ENCODE data around the gene XIAP.
"Not testable (repeated sequence)": the region's sequence is repeated elsewhere in the genome, so short reads cannot be mapped to it uniquely, and the experiment has no call there.

XIAP gene

DNA sequence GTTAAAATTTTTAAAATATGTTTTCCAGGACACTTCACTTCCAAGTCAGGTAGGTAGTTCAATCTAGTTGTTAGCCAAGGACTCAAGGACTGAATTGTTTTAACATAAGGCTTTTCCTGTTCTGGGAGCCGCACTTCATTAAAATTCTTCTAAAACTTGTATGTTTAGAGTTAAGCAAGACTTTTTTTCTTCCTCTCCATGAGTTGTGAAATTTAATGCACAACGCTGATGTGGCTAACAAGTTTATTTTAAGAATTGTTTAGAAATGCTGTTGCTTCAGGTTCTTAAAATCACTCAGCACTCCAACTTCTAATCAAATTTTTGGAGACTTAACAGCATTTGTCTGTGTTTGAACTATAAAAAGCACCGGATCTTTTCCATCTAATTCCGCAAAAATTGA, 49.7 kb downstream of the XIAP start:
- no peaks in the 10 kb centered on the region for H3K9me3 Mint-ChIP-seq
- no peak overlapping the region for H3K4me3 Mint-ChIP-seq
- H3K4me1 Mint-ChIP-seq, result peaks cover 9% of the 10 kb centered on the region
- H3K27me3 Mint-ChIP-seq, result no peaks in the 10 kb centered on the region
- no peak overlapping the region for H3K27ac Mint-ChIP-seq
- ATAC-seq (no peak), DNase-seq (no peak)

DNA sequence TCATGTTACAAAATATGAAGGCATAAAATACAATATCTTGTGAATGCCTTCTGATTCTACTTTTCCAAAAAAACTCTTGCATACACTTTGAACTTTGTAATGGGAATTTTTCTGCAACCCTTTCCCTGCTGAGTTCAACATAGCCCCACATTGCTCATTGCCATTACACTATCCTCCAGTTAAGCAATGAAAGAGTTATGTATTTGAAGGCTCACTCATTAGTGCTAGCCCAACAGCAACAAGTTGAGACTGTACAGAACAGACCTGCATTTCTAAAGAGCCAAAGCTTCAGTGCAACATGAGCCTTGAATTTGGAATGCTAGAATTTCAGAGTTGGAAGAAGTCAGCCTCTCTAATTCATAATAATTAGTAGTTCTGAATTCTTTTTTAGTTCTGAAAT, 57.2 kb downstream of the XIAP start:
- no peak for DNase-seq
- no peaks in the 10 kb centered on the region for H3K27me3 Mint-ChIP-seq
- H3K4me1 Mint-ChIP-seq, result no peaks in the 10 kb centered on the region
- no peak overlapping the region for H3K27ac Mint-ChIP-seq
- ATAC-seq, result no peak
- no peak overlapping the region for H3K4me3 Mint-ChIP-seq
- no peaks in the 10 kb centered on the region for H3K9me3 Mint-ChIP-seq

DNA sequence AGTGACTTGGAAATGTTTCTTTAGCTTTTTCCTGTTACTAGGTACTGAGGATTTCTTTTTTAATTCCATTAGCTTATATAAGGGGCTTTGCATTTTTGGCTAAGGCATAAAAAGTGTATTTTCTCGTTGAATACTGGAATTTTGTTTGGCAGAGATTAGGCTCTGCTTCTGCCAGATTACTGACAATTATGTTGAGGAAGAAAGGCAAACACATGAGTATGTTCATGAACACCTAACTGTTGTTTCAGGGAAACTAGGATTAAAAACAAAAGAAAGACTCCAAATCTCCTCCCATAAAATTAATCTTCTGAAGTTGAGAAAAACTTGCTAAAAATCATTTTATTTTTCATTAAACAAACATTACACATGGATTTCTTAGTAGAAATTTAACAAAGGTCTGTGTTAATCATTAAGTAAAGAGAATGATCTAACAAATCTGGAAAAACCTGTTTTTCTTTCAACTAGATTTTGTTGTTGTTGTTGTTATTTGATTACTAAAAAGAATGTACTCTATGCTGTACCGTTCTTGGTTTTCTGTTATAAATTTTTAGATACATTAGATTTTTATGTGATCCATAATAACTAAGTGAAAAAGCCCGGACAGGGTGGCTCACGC, 58.4 kb downstream of the XIAP start:
- H3K27ac Mint-ChIP-seq, result no peak overlapping the region
- no peaks in the 10 kb centered on the region for H3K4me1 Mint-ChIP-seq
- no peak overlapping the region for H3K4me3 Mint-ChIP-seq
- DNase-seq, result no peak
- H3K9me3 Mint-ChIP-seq, result no peaks in the 10 kb centered on the region
- H3K27me3 Mint-ChIP-seq, result no peaks in the 10 kb centered on the region
- no peak for ATAC-seq

DNA sequence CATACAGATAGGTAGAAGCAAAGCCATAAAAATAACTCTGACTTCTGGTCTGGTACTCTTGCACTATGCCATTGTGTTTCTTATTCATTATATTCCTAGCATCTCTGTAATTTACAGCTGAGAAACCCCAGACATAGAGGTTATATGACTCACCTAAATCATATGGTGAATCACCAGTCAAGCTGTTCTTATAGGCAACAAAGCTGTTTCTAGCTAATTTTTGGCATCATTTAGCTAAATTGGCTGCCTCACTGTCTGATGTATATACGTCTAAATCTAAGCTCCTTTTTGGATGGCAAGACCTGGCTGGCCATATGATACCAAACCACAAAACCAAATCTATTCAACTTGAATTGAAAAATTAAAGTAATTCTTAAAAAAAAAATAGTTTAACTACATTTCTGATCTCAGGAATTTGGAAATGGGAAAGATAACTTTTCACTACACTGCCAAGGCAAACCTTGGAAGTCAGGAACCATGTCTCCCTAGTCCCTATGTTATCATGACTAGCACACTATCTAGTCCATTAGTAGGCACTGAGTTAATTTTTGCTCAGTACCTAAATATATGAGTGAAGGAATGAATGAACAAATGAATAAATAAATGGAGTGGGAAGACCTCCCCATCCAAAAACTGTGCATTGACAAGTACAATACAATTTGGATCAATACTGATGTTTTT, 60.4 kb downstream of the XIAP start:
- no peaks in the 10 kb centered on the region for H3K27me3 Mint-ChIP-seq
- H3K4me3 Mint-ChIP-seq, result no peak overlapping the region
- no peaks in the 10 kb centered on the region for H3K9me3 Mint-ChIP-seq
- peak; percentile 75 for ATAC-seq
- no peaks in the 10 kb centered on the region for H3K4me1 Mint-ChIP-seq
- no peak overlapping the region for H3K27ac Mint-ChIP-seq
- DNase-seq, result no peak

DNA sequence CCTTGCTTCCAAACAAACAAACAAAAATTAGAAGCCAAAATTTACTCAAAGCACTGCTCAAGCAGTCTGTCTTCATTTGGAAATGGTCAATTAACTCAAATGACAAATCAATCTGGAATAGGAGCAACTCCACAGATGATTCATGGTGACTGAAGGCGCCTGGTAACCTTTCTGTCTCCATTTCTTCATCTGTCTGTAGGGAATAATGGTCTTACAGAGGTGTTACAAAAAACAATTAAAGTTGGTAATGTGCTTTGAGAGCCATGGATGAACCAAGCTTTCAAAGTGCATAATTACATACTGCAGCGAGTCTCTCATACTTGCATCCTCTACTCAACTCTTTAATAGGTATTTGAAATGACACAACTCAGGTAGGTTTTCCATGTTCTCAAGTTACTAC, 63.4 kb downstream of the XIAP start:
- no peaks in the 10 kb centered on the region for H3K9me3 Mint-ChIP-seq
- no peaks in the 10 kb centered on the region for H3K27me3 Mint-ChIP-seq
- no peak overlapping the region for H3K27ac Mint-ChIP-seq
- no peak for DNase-seq
- no peak for ATAC-seq
- no peaks in the 10 kb centered on the region for H3K4me1 Mint-ChIP-seq
- no peak overlapping the region for H3K4me3 Mint-ChIP-seq

DNA sequence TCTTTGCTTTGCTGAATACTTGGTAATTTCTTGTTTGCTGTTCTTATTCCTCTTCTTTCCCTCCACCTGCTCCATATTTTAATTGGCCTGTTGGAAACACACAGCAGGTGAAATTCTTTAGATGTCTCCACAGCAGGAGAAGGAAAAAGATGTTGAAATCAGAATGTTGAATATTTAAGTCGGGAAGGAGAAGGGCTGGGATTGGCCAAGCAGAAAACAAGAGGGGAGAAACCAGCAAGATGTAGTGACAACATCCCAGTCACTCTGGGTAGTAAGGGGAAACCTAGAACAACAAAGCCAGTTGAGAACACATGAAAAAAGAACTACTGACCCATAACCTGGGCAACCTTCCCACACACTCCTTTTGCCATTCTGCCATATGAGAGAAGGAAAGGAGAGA, 64.3 kb downstream of the XIAP start:
- Mint-ChIP-seq H3K27me3 (no peaks in the 10 kb centered on the region), H3K4me1 (no peaks in the 10 kb centered on the region), H3K4me3 (no peak overlapping the region), H3K27ac (no peak overlapping the region), H3K9me3 (no peaks in the 10 kb centered on the region)
- no peak for DNase-seq
- ATAC-seq, result no peak

DNA sequence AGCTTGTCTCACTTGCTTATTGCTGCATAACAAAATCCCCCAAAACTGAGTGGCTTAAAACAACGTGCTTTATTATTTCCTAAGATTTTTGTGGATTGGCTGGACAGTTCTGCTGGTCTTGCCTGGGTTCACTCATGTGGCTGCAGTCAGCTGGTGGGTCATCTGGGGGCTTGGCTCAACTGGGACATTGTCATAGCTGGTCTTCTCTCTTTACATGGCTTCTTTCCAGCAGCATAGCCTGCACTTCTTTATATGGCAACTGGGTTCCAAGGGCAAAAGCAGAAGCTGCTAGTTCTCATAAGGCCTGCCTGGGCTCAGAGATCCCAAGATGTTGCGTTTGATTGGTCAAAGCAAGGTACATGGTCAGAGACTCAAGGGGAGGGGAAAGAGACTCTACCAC, 68.0 kb downstream of the XIAP start:
- Mint-ChIP-seq H3K27ac (no peak overlapping the region), H3K4me3 (no peak overlapping the region), H3K9me3 (no peaks in the 10 kb centered on the region), H3K27me3 (no peaks in the 10 kb centered on the region), H3K4me1 (no peaks in the 10 kb centered on the region)
- ATAC-seq (no peak), DNase-seq (no peak)

DNA sequence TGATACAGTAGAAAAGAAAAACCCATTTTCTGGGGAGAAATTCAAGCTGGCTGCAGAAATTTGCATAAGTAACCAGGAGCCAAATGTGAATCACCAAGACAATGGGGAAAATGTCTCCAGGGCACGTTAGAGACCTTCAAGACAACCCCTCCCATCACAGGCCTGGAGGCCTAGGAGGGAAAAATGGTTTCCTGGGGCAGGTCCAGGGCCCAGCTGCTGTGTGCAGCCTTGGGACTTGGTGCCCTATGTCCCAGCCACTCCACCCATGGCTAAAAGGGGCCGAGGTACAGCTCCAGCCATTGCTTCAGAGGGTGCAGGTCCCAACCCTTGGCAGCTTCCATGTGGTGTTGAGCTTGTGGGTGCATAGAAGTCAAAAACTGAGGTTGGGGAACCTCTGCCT, 72.2 kb downstream of the XIAP start:
- not testable (repeated sequence) for H3K27me3 Mint-ChIP-seq, H3K27ac Mint-ChIP-seq, DNase-seq, H3K9me3 Mint-ChIP-seq, ATAC-seq, H3K4me3 Mint-ChIP-seq, H3K4me1 Mint-ChIP-seq

DNA sequence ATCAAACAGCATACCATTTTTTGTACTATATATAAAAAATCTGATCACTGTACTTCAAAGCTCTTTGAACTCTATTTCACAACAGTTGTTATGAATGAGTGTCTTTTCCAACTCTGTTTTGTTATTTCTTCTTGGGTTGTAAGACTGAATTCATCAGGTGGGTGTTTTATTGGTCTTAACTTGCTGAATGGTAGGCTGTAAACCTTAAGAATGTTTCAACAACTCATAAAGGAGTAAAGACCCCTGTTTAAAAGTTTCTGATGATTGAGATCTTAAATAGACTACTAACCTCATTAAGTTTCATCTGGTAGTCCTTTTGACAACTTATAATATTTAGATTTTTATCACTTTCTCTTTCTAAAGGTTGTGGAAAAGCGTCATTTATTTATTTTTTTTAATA, 83.2 kb downstream of the XIAP start:
- no peaks in the 10 kb centered on the region for H3K4me1 Mint-ChIP-seq
- no peaks in the 10 kb centered on the region for H3K9me3 Mint-ChIP-seq
- ATAC-seq, result no peak
- no peaks in the 10 kb centered on the region for H3K27me3 Mint-ChIP-seq
- DNase-seq, result no peak
- H3K4me3 Mint-ChIP-seq, result no peak overlapping the region
- no peak overlapping the region for H3K27ac Mint-ChIP-seq

DNA sequence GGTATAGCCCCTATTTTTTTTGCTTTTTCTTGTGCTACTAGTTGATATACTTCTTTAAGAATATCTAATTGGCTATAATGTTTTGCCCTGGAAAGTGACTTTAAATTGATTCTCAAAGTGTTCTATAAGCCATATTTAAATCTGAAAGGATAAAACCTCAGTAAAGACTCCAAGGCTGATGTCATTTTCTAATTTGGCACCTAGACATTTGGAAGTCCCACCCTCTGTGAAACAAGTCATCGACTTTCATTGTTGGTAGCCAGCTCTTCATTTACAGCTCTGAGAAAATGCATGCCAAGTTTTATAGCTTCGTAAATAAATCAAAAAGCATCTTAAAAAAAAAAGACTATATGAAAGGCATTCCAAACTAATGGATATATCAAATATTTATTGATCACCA, 83.6 kb downstream of the XIAP start:
- H3K27me3 Mint-ChIP-seq, result no peaks in the 10 kb centered on the region
- H3K4me3 Mint-ChIP-seq, result no peak overlapping the region
- no peaks in the 10 kb centered on the region for H3K4me1 Mint-ChIP-seq
- no peaks in the 10 kb centered on the region for H3K9me3 Mint-ChIP-seq
- DNase-seq (no peak), ATAC-seq (no peak)
- H3K27ac Mint-ChIP-seq, result no peak overlapping the region

DNA sequence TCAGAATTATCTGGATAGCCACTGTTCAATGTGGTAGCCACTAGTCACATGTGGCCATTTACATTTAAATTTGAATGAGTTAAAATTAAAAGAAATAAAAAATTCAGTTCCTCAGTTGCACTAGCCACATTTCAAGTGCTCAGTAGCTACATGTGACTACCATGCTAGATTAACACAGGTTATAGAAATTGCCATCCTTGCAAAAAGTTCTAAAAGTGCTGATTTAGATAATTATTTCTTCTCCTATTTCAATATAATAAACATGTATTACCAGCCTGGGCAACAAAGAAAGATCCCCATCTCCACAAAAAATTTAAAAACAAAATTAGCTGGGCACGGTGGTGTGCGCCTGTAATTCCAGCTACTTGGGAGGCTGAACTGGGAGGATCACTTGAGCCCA, 90.0 kb downstream of the XIAP start:
- Mint-ChIP-seq H3K27me3 (no peaks in the 10 kb centered on the region), H3K4me3 (no peak overlapping the region), H3K9me3 (no peaks in the 10 kb centered on the region), H3K27ac (no peak overlapping the region), H3K4me1 (no peaks in the 10 kb centered on the region)
- ATAC-seq, result no peak
- no peak for DNase-seq

DNA sequence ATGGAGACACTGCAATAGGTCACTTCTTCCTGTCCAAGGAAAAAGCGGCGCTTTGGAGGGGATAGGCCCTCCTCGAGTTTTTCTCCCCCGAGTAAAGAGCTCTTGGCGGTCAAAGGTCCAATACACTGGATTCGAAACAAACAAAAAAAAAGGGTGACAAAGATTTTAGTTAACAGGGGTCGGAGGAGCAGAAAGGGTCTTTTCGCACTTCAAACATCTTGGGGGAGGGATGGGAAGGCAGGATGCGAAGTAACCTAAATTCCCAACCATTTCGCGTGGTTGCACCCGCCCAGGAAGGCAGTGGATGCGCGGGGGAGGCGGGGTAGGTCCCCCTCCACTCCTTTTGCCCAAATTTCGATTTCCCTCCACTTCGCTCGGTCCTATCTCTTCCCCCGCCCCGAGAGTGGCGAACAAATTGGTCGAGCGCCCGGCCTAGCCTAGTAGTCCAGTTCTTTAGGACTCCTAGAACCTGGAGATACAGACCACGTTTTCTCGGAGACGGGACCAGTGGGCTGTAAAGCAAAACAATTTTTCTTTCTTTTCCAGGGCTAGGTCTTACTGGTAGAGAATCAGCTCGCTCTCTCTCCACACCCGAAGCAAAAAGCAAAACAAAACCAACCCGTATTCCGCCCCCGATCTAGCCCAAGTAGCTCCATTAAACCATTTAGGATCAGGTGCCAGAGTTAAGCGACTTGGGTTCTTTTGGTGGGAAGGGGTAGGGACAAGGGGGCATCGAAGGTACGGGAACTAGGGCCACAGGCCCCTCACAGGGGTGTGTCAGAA, 99.6 kb downstream of the XIAP start:
- peaks cover 11% of the 10 kb centered on the region for H3K4me1 Mint-ChIP-seq
- ATAC-seq (no peak), DNase-seq (peak in 1 of 2 donors; percentile 31)
- peak overlapping the region; percentile 99 for H3K27ac Mint-ChIP-seq
- no peaks in the 10 kb centered on the region for H3K27me3 Mint-ChIP-seq
- H3K9me3 Mint-ChIP-seq, result no peaks in the 10 kb centered on the region
- H3K4me3 Mint-ChIP-seq, result peak overlapping the region; percentile 90 to 93

DNA sequence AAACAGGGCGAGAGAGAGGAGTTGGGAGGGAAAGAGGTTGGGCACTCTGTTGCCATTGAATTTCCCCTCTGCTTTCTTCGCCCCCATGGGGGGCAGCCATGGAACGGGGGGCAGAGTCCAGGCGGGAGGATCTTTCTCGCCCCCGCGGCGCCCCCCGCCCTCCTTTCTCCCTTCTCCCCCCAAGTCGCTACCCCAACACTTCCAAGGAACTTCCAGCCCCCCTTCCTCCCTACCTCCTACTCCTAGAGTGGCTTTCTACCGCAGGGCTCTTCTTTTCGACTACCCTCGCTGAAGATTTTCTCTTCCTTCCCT, 101.1 kb downstream of the XIAP start:
- Mint-ChIP-seq H3K4me3 (peak overlapping the region; percentile 90 to 93), H3K4me1 (peaks cover 17% of the 10 kb centered on the region)

DNA sequence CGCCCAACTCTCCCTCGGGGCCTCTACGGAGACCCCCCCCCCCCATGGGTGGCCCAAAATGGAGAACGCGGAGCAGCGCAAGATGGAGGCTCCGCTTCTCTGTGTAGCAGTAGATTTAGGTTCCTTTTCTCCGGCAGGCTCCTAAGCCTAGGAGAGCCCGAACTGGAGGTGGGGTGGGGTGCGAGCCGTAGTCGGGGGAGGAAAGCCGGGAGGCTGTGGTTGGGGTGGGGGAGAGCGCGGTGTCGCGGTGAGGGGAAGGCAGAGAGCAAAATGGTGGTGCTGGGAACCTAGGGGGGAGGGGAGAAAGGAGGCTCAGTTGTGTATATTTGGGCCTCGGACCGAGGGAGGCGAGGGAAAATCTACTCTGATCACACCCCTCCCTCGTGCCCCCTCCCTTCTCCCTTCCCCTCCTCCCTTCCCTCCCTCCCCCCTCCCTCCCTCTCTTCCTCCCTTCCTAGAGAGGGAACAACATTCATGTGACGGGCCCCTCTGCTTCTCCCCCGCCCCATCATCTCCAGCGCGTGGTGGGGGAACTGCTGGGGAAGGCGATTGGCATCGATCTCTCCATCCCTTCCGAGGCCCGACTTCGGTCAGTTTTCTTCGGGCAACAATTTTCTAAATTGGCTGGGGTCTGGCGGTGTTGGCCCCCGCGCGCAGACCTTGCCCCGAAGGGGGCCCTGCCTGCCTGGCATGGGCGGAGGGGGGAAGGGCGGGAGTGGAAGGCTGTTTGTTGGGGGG, 101.6 kb downstream of the XIAP start, which contains the start of gene STAG2:
Gene STAG2, plus strand, starts transcription at position 439 of the 738 bp plus-strand sequence. CDS start 60,922 bp downstream, outside the sequence.
- Mint-ChIP-seq H3K27ac (peak within 1 kb of the TSS; percentile 99 to 100), H3K4me3 (peak within 1 kb of the TSS; percentile 90 to 93), H3K9me3 (no peaks in the 10 kb centered on the region), H3K27me3 (no peaks in the 10 kb centered on the region), H3K4me1 (peaks cover 21% of the 10 kb centered on the region)
- peak; percentile 62 to 67 for DNase-seq
- peak; percentile 33 for ATAC-seq

More for the DNA sequence above, 101.1 kb downstream of the XIAP start:
- no peaks in the 10 kb centered on the region for H3K9me3 Mint-ChIP-seq
- no peaks in the 10 kb centered on the region for H3K27me3 Mint-ChIP-seq
- DNase-seq (no peak), ATAC-seq (no peak)
- H3K27ac Mint-ChIP-seq, result peak overlapping the region; percentile 99 to 100

DNA sequence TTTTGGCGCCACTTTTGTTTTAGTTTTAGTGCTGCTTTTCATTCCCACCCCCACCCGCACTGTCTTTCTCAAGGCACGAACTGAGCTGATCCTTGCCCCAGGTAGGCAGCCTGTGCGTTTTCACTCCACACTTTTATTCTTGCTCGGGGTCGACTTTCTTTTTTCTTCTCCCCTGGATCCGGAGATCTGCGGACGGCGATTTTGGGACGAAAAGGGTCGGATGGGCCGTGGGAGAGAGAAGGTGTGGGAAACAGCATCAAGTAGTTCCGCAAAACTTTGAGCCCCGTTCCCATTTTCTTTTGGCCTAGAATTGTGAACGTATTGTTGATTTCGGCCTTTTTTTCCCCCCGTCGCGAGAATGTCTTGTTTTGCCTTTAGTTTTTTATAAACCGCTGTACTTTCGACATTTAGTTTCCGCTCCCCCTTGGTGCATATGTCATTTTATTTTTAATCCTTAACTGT, 102.2 kb downstream of the XIAP start:
- Mint-ChIP-seq H3K27me3 (no peaks in the 10 kb centered on the region), H3K27ac (peak overlapping the region; percentile 99 to 100), H3K9me3 (no peaks in the 10 kb centered on the region), H3K4me3 (peak overlapping the region; percentile 90 to 93), H3K4me1 (peaks cover 27% of the 10 kb centered on the region)
- DNase-seq (no peak), ATAC-seq (peak; percentile 10)
